HG03571 (cell line): Measurements from ENCODE around the gene EPB41L1.

Experiments
- ATAC-seq: cut with Tn5 transposase; IDR thresholded peaks from one replicate; pipeline ENCODE4 v1.9.1; 2021; ENCODE audit not compliant: unreplicated experiment

EPB41L1 gene

GRCh38 chr20:36255445-36255844 is 100.9 kb downstream of the EPB41L1 start:
- no peak for ATAC-seq

- no peak for ATAC-seq
Measured at GRCh38 chr20:36259177-36260061, 104.9 kb downstream of the EPB41L1 start.

GRCh38 chr20:36260316-36260715 is 105.8 kb downstream of the EPB41L1 start:
- no peak for ATAC-seq

- ATAC-seq: no peak
Measured at GRCh38 chr20:36261389-36262105, 107.0 kb downstream of the EPB41L1 start.

GRCh38 chr20:36262440-36262839 is 107.9 kb downstream of the EPB41L1 start:
- no peak for ATAC-seq

GRCh38 chr20:36264426-36265246 is 110.1 kb downstream of the EPB41L1 start:
- ATAC-seq: no peak

GRCh38 chr20:36266189-36266588 is 111.6 kb downstream of the EPB41L1 start:
- ATAC-seq: no peak

GRCh38 chr20:36267605-36268381 is 113.3 kb downstream of the EPB41L1 start:
- no peak for ATAC-seq

GRCh38 chr20:36268440-36269342 is 114.2 kb downstream of the EPB41L1 start:
- no peak for ATAC-seq

GRCh38 chr20:36269507-36269906 is 115.0 kb downstream of the EPB41L1 start:
- no peak for ATAC-seq

- no peak for ATAC-seq
Measured at GRCh38 chr20:36270744-36271638, 116.5 kb downstream of the EPB41L1 start.

- no peak for ATAC-seq
Measured at GRCh38 chr20:36271639-36272546, 117.4 kb downstream of the EPB41L1 start.

GRCh38 chr20:36272547-36273220 is 118.1 kb downstream of the EPB41L1 start:
- ATAC-seq: no peak

- ATAC-seq: no peak
Measured at GRCh38 chr20:36273414-36274180, 119.1 kb downstream of the EPB41L1 start.

- ATAC-seq: no peak
Measured at GRCh38 chr20:36274181-36274841, 119.8 kb downstream of the EPB41L1 start.

- no peak for ATAC-seq
Measured at GRCh38 chr20:36275011-36275410, 120.5 kb downstream of the EPB41L1 start.
